NCI-H524 treated with DMSO at 0.1 percent for 48 hours (cell line): ENCODE results near the gene ZG16B.

Source experiments
- DNase-seq: peaks from one replicate; lab custom pipeline; 2025; lab: John Stamatoyannopoulos, UW

The ZG16B gene, protein sequence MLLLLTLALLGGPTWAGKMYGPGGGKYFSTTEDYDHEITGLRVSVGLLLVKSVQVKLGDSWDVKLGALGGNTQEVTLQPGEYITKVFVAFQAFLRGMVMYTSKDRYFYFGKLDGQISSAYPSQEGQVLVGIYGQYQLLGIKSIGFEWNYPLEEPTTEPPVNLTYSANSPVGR

DNA sequence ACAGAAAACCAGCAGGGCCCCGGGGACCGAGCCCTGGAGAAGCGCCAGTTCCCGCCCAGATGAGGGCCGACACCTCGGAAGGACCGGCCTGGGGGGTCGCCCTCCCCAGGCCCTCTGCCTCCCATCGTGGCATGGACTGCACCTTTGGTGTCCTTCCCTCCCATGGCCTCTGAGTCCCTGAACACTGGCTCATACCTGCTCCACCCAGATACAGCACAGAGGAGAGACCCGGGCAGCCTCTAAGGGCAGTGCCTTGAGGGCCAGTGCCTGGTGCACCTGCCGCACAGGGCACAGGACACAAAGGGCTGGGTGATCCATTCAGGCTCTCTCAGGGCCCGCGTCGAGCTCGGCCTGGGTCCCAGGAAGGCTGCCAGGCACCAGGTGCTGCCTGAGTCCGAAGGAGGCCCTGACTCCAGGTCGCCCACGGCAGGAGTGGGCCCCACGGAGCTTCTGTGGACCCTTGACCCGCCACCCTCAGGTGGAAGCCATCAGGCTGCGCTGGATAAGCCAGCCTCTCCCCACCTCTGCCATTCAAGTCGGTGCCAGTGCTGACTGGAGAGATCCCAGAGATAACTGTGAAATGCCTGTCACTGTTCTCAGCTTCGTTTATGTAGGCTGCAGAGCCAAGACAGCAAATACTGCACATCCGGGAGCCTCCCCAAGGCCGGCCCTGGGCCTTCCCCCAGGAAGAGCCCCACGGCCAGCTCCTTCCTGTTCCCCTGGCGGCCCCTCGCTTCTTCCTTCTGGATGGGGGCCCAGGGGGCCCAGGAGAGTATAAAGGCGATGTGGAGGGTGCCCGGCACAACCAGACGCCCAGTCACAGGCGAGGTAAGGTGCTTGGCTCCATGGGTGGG lies at the start of gene ZG16B:
Gene ZG16B (plus strand): TSS at position 803 of the 854 bp plus-strand sequence. CDS start 139 bp downstream, outside the sequence.
- DNase-seq = no peak

DNA sequence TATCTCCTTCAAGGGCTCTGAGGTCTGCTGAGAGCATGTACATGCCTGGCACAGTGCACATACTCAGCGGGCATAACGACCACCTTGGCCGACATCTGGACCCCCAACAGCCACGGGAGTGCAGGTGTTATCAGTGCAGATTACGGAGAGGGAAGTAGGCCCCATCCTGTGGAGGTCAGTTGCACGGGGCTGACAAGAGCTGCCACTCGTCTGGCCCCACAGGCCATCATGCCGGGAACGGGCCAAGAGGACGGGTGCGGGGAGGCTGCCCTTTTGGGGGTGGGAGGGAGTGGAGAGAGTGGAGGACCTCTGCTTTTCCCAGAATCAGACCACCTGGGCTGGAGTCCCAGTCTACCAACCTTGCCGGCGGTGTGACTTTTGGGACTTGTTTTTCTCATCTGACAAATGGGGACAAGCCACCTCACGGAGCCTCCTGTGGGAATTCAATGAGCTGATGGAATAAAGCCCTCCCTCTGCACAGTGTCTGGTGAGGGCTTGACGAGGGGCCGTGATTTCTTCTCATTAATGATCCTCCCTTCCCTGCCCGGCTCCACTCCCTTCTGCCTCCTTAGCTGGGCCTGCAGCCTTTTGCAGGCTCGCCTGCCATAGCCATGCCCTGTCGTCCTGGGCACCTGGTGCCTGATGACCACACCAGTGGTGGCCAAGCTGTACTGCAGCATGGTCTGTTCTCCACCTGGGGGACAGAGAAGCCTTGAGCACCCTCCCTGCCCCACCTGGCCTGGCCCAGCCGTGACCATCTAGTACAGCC lies 47.3 kb upstream of the ZG16B start:
- DNase-seq = no peak

DNA sequence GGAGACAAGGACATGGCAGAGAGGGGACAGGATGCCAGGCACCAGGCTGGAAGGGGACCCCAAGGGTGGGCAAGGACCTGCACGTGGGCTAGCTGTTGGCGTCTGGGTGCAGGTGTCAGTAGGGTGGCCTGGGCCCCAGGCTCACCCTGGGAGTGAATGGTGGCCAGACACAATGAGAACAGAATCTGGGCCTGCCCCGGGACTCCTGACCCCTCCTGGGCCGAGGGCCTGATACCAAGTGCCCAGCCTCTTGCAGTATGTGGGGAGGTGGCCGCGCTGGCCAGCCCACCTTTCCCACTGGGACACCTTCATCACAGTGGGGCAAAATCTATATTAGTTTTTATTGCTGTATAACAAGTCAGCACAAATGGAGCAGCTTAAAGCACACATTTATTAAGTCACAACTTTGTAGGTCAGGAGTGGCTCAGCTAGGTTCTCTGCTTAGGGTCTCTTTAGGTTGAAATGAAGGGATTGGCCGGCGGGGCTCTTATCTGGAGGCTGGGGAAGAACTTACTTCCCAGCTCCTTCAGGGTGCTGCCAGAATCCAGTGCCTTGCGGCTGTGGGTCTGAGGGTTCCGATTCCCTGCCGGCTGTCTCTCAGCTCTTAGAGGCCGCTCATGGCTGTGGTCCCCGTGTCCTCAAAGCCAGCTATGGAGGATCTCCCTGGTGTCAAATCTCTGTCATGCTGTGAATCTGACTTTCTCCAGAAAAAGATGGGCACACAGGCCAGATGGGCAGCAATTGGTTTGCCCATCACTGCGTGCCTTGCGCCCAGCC lies 46.3 kb upstream of the ZG16B start:
- DNase-seq = no peak

DNA sequence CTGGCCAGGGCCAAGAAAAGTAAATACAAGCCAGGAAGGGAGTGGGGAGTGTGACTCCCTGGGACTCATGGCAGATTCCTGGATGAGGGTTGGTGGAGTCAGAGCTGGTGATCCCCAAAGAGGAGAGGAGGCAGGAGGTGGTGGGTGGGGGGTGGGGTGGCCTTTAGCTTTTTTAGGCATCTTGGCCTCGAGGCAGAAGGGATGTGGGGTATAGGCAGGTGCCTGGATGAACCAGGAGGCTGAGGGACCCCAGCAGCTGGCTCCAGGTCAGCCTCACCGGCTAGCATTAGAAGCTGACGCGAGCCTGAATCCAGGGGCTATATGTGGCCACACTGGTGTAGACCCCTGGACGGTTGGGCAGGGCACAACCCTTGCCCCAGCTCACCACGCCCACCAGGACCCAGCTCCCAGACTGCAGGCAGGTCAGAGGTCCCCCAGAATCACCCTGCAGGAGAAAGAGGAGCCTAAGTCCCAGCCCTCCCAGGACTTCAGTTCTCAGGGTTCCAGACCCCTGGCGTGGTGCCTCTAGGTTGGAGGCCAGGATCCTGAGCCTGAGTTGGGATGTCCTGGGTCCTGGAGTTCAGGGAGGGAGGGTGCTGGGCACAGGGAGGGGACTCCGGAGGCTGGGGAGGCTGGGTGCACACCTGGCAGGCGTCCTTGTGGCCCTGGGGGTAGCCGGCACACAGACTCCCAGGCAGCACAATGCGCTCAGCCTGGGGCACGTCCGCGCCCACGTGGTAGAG lies 45.6 kb upstream of the ZG16B start:
- no peak for DNase-seq

DNA sequence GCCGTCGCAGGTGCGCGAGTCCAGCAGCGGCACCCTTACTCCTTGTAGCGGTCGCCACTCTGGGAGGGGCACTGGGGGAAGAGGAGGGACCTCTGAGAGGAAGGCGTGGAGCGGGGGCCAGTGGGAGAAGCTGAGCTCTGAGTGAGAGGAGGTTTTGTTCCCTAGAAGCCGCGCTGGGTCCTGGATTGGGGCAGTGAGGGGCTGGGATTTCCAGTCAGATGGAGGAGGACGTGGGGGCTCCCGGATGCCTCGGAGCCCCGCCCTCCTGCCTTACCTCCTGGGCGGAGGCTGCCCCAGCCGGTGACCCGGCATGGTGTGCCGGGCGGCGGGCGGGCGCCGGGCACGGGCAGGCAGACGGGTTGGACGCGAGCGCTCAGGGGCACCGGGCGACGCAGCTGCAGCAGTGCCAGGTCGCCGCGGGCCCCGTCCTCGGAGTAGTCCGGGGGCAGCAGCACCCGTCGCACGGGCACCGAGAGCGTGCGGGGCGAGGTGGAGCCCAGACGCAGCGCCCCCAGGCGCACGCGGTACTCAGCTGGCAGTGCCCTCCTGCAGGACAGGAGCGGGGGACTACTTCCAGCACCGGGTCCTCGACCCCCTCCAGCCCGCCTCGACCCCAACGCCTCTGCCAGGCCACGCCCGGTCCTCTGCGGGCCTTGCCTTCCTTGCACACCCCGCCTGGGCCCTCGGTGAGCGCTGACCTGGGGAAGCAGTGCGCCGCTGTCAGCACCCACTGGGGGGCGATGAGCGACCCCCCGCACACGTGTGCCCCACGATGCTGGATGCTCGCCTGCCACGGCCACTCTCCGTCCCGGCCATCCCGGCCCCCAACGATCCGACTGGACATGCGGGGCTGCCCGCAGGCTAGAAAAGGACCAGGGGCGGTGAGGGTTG lies 44.8 kb upstream of the ZG16B start:
- no peak for DNase-seq

DNA sequence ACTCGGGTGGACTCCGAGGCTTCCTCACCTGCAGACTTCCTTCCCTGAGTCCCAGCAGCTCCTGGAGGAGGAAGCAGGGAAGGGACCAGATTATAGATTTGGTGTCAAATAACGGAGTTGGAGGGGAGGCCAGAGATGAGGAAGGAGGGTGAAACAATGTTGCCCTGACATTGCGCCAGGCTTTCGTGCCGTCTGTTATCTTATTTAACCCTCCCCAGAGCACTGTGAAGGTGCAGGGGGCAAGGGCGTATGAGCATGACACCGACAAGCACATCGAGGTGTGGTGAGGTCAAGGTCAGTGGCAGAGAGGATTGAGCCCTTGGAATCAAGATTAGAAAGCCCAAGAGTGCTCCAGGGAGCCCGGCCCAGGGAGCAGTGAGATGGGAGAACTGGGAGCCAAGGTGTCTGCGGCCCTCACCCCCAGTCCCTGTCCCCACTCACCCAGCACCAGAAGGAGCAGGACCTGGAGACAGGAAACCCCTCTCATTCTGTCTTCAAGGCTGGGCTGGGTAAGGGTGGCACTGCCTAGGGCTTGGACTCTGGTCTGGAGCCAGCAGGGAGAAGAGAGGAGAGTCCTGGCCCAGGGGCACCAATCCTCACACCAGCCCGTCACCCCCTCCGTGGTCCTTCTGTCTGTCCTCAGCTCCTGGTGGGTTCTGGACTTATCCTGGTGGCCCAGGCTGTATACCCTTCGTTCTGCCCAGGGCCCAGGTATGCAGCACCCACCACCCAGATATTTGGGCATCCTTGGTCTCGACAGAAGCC lies 43.9 kb upstream of the ZG16B start:
- no peak for DNase-seq

DNA sequence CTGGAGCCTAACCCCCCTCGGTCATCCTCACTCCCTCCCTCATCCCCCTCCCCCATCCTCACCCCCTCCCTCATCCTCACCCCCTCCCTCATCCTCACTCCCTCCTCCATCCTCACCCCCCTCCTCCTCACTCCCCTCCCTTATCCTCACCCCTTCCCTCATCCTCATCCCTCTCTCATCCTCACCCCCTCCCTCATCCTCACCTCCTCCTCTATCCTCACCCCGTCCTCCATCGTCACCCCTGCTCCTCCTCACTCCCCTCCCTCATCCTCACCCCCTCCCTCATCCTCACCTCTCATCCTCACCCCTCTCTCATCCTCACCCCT lies 43.3 kb upstream of the ZG16B start:
- DNase-seq = no peak

DNA sequence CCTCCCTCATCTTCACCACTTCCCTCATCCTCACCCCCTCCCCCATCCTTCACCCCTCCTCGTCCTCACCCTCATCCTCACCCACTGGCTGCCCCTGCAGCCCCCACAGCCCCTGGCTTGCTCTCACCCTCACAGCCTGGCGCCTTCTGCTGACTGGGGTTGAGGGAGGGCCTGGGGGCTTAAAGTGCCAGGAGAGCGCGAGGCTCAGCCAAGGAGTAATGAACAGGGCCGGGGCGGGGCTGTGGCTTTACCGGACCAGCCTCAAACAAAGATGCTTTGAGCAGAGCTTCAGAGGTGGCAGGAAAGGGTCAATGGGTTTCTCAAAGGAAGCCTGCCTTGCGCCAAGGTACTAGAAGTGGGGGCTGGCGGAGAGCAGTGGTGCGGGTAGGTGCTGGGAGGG lies 42.7 kb upstream of the ZG16B start, which contains the start of gene PRSS33:
Gene PRSS33 (minus strand): TSS at position 155 of the 400 bp plus-strand sequence. CDS start 1,013 bp downstream, outside the sequence.
- DNase-seq = no peak

DNA sequence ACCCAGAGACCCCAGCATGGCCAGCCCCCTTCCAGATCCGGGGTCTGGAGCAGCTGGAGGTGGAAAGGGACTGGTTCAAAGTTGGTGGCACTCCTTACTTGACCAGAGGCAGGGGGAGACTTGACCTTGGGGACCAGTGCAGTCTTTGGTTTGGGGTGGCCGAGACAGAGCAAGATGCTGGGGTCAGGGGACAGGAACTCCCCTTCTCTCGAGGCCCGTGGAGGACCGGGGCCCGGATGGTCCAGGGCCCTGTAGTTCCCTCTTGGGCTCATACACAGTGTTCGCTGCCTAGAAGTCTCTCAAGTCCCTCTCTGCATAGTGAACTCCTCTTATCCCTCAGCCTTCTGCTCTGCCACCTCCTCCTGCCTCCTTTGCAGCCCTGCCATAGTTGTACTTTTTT lies 42.1 kb upstream of the ZG16B start:
- no peak for DNase-seq

DNA sequence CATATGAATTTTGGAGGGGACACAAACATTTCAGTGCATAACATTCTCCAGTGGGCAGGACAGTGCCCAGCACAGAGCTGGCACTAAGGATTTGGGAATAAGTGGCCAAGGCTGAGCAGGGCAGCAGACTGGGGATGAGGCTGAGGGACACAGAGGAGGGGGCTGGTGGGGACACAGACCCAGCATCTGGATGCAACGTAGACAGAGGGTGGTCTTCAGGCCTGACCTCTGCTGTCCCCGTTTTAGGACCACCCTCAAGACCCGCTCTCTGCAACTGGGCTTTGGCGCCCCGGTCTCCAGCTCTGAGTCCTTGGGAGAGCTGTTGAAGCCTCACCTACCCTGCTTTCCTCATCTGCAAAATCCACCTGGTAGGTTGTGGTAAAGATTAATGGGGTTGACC lies 39.5 kb upstream of the ZG16B start:
- no peak for DNase-seq

DNA sequence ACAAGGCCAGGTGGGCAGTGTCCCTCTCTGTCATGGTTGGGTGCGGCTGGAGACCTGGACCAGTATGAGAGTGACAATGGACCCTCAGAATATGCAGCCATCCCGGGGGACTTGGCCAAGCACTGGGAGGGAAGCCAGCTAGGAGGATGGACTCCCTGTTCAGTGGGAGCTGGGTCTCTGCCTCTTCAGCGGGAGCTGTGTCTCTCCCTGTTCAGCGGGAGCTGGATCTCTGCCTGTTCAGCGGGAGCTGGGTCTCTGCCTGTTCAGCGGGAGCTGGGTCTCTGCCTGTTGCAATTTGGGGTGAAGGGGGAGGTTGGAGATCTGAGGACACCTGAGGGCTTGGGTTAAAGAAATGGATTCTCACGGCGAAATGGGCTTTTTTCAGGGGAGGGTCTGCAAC lies 38.9 kb upstream of the ZG16B start:
- no peak for DNase-seq

DNA sequence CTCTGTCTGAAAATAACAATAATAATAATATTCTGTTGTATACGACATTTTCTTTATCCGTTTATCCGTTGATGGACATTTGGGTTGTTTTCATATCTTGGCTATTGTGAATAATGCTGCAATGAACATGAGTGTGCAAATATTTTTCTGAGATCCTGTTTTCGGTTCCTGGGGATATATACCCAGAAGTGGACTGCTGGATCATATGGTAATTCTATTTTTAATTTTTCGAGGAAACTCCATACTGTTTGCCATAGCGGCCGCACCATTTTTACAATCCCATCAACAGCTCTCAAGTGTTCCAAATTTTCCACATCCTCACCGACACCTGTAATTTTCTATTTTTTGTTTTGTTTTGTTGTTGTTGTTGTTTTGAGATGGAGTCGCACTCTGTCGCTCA lies 37.2 kb upstream of the ZG16B start:
- DNase-seq = no peak

DNA sequence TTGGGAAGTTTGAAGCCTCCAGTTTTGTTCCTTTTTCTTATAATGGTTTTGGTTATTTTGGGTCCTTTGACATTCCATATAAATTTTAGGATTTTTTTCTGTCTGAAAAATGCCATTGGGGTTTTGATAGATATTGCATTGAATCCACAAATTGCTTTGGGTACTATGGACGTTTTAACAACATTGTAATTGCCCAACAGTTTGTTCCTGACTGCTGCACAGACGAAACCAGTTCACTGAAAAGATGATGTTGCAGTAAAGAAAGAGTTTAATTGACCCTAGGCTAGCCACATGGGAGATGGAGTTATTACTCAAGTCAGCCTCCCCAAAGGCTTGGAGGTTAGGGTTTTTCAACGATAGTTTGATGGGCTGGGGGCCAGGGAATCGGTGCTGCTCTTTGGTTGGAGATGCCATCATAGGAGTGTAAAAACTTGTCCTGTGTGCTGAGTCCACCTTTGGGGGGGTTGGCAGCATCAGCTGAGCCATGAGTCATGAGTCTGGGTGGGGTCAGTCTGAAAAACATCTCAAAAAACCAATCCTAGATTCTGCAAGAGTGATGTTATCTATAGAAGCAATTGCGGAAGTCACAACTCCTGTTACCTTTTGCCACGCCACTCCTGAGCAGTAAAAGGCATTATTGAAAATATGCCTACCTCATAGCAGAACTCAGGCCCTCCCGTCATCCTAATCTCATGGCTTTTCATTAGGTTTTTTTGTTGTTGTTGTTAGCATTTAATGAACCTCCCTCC lies 34.5 kb upstream of the ZG16B start:
- DNase-seq = no peak

DNA sequence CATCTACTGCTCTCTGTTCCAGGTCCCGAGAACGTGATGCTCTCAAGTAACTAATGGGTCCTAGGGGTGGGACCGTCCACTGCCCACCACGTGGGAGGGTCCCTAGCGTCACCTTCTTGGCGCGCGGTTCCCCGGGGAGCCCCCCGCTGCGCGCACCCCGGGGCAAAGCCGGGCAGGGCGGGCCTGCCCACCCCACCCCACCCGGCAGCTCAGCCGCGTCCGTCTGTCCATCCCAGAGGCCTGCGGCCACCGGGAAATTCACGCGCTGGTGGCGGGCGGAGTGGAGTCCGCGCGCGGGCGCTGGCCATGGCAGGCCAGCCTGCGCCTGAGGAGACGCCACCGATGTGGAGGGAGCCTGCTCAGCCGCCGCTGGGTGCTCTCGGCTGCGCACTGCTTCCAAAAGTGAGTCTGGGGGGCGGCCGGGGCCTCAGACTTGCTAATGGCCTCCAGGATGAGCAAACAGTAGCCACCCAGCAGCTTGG lies 31.3 kb upstream of the ZG16B start:
- no peak for DNase-seq

DNA sequence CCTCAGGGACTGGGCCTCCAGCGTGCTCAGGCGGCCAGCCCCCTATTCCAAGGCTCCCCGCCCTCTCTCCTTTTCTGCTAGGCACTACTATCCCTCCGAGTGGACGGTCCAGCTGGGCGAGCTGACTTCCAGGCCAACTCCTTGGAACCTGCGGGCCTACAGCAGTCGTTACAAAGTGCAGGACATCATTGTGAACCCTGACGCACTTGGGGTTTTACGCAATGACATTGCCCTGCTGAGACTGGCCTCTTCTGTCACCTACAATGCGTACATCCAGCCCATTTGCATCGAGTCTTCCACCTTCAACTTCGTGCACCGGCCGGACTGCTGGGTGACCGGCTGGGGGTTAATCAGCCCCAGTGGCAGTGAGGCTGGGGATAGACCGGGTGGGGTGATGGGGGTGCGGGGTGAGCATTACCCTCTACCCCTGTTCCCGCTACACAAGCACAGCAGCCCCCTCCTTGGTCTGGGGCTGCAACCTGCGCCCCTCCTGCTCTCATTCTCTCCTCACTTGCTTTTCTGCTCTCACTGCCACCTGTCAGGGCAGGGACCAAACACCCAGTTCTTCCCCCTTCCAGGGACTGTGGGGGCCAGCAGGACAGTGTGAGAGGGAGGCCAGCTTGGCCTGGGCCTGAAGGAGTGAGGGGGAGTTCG lies 30.8 kb upstream of the ZG16B start:
- DNase-seq = no peak

DNA sequence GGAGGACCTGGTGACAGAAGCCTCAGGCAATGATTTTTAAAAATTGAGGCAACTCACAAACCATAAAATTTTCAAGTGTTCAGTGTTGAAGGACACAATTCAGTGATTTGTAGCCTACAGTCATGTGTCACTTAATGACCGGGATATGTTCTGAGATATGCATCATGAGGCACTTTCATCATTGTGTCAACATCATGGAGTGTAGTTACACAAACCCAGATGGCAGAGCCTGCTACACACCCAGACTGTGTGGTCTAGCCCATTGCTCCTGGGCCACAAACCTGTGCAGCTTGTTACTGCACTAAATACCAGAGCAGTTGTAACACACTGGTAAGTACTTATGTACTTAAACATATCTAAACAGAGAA lies 30.3 kb upstream of the ZG16B start:
- DNase-seq = no peak

DNA sequence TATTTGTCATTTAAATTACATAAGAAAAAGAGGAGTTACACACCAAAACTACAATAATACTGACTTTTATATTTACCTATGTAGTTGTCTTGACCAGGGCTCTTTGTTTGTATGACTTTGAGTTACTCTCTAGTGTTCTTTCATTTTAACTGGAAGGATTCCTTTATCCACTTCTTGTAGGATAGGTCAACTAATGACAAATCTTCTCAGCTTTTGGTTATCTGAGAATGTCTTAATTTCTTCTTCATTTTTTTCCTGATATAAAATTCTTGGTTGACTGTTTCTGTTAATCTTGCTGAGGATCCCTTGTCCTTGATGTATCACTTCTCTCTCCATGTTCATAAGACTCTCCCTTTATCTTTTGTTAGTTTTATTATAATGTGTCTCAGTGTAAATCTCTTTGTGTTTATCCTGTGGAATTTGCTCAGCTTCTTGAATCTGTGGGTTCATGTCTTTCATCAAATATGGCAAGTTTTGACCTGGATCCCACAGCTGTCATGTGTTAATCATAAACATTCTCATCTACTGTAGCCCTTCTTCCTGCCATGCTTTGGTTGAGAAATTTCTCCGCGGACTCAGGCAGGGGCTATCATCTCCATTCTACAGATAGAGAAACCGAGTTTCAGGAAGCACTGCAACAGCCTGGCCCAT lies 26.4 kb upstream of the ZG16B start:
- DNase-seq = no peak

DNA sequence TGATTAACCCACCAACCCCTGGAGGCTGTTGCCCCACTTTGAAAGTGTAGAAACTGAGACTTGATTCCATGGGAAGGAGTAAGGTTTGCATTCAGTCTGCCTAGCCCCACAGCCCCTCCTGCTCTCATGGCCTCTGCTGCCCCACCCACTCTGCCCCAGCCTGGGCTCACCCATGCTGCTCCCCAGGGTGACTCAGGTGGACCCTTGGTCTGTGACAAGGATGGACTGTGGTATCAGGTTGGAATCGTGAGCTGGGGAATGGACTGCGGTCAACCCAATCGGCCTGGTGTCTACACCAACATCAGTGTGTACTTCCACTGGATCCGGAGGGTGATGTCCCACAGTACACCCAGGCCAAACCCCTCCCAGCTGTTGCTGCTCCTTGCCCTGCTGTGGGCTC lies 25.4 kb upstream of the ZG16B start:
- DNase-seq = no peak
